Parathyroid adenoma (tissue), 2 donors: Measurements from ENCODE around the gene TMEM235.

Experiments used
- H2AFZ ChIP-seq: fragments of 300-600 bp; sonication (generic); one replicate; pipeline ENCODE4 v1.7.0; 2017; ENCODE audit warnings: antibody characterized with exemption, mild to moderate bottlenecking
- H3K27ac ChIP-seq: fragments of 300-600 bp; sonication (generic); one replicate; pipeline ENCODE4 v1.7.0; 2017
- H3K27me3 ChIP-seq: fragments of 300-600 bp; sonication (generic); one replicate; pipeline ENCODE4 v1.7.0; 2017; ENCODE audit warnings: low read length; ENCODE audit not compliant: control insufficient read depth, insufficient read depth
- H3K36me3 ChIP-seq: fragments of 300-600 bp; sonication (generic); one replicate; pipeline ENCODE4 v1.7.0; 2017; ENCODE audit warnings: low read length; ENCODE audit not compliant: control insufficient read depth, insufficient read depth
- H3K4me1 ChIP-seq: fragments of 300-600 bp; sonication (generic); one replicate; pipeline ENCODE4 v1.7.0; 2017; ENCODE audit warnings: control low read depth
- H3K4me2 ChIP-seq: fragments of 300-600 bp; sonication (generic); one replicate; pipeline ENCODE4 v1.7.0; 2017; ENCODE audit warnings: low read length
- H3K4me3 ChIP-seq: fragments of 300-600 bp; sonication (generic); one replicate; pipeline ENCODE4 v1.7.0; 2017; ENCODE audit warnings: low read depth, low read length
- H3K79me2 ChIP-seq: fragments of 300-600 bp; sonication (generic); one replicate; pipeline ENCODE4 v1.7.0; 2017; ENCODE audit warnings: control low read depth
- H3K9ac ChIP-seq: fragments of 300-600 bp; sonication (generic); one replicate; pipeline ENCODE4 v1.7.0; 2017; ENCODE audit warnings: mild to moderate bottlenecking
- H3K9me3 ChIP-seq: fragments of 300-600 bp; sonication (generic); one replicate; pipeline ENCODE4 v1.7.0; 2017; ENCODE audit warnings: low read length; ENCODE audit not compliant: control insufficient read depth
- TF ChIP-seq, protein P1 (sequence below): fragments of 300-600 bp; sonication (generic); IDR thresholded peaks from one replicate; pipeline ENCODE4 v1.7.0; 2017; ENCODE audit warnings: antibody characterized with exemption, mild to moderate bottlenecking
- donor health status: primary hyperparathyroidism.

The TMEM235 gene

GRCh38 chr17:78223765-78224164, 7.7 kb upstream of the TMEM235 start:
- Histone ChIP-seq H3K27me3 (no peaks in the 10 kb centered on the region), H3K9ac (no peak overlapping the region), H3K9me3 (no peaks in the 10 kb centered on the region), H3K4me1 (peaks cover 3% of the 10 kb centered on the region), H3K79me2 (no peaks in the 10 kb centered on the region), H3K36me3 (no peaks in the 10 kb centered on the region), H3K27ac (peak overlapping the region; percentile 19), H3K4me2 (no peak overlapping the region), H3K4me3 (no peak overlapping the region), H2AFZ (no peak overlapping the region)
- TF ChIP-seq, protein P1, sequence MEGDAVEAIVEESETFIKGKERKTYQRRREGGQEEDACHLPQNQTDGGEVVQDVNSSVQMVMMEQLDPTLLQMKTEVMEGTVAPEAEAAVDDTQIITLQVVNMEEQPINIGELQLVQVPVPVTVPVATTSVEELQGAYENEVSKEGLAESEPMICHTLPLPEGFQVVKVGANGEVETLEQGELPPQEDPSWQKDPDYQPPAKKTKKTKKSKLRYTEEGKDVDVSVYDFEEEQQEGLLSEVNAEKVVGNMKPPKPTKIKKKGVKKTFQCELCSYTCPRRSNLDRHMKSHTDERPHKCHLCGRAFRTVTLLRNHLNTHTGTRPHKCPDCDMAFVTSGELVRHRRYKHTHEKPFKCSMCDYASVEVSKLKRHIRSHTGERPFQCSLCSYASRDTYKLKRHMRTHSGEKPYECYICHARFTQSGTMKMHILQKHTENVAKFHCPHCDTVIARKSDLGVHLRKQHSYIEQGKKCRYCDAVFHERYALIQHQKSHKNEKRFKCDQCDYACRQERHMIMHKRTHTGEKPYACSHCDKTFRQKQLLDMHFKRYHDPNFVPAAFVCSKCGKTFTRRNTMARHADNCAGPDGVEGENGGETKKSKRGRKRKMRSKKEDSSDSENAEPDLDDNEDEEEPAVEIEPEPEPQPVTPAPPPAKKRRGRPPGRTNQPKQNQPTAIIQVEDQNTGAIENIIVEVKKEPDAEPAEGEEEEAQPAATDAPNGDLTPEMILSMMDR, result no peak

GRCh38 chr17:78224231-78225087, 7.0 kb upstream of the TMEM235 start:
- TF ChIP-seq, protein P1, result no peak
- Histone ChIP-seq H3K27ac (peak overlapping the region; percentile 19), H3K9me3 (no peaks in the 10 kb centered on the region), H3K27me3 (no peaks in the 10 kb centered on the region), H3K36me3 (no peaks in the 10 kb centered on the region), H2AFZ (no peak overlapping the region), H3K4me1 (peaks cover 3% of the 10 kb centered on the region), H3K9ac (no peak overlapping the region), H3K4me2 (no peak overlapping the region), H3K79me2 (no peaks in the 10 kb centered on the region), H3K4me3 (no peak overlapping the region)

DNA sequence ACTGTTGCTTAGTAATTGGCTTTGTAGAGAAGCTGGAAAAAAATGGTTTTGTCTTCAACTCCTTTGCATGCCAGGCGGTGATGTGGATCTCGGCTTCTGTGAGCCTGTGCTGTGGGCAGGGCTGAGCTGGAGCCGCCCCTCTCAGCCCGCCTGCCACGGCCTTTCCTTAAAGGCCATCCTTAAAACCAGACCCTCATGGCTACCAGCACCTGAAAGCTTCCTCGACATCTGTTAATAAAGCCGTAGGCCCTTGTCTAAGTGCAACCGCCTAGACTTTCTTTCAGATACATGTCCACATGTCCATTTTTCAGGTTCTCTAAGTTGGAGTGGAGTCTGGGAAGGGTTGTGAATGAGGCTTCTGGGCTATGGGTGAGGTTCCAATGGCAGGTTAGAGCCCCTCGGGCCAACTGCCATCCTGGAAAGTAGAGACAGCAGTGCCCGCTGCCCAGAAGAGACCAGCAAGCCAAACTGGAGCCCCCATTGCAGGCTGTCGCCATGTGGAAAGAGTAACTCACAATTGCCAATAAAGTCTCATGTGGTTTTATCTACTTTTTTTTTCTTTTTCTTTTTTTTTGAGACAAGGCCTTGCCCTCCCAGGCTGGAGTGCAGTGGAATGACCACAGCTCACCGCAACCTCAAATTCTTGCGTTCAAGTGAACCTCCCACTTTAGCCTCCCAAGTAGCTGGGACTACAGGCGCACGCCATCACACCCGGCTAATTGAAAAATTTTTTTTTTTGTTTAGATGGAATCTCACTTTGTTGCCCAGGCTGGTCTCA, 6.2 kb upstream of the TMEM235 start:
- Histone ChIP-seq H3K4me2 (no peak overlapping the region), H3K9ac (no peak overlapping the region), H3K79me2 (no peaks in the 10 kb centered on the region), H2AFZ (no peak overlapping the region), H3K9me3 (no peaks in the 10 kb centered on the region), H3K27me3 (no peaks in the 10 kb centered on the region), H3K4me3 (no peak overlapping the region), H3K36me3 (no peaks in the 10 kb centered on the region), H3K27ac (no peak overlapping the region), H3K4me1 (no peaks in the 10 kb centered on the region)
- TF ChIP-seq, protein P1, result no peak

GRCh38 chr17:78226055-78226758, 5.2 kb upstream of the TMEM235 start:
- no peak overlapping the region for H3K4me2 ChIP-seq
- TF ChIP-seq, protein P1, result no peak

More at GRCh38 chr17:78226055-78226758, 5.2 kb upstream of the TMEM235 start:
- no peaks in the 10 kb centered on the region for H3K79me2 ChIP-seq
- peaks cover 2% of the 10 kb centered on the region for H3K27me3 ChIP-seq
- no peak overlapping the region for H3K27ac ChIP-seq
- no peak overlapping the region for H3K9ac ChIP-seq
- no peak overlapping the region for H3K4me3 ChIP-seq
- no peaks in the 10 kb centered on the region for H3K4me1 ChIP-seq
- H2AFZ ChIP-seq, result no peak overlapping the region
- no peaks in the 10 kb centered on the region for H3K9me3 ChIP-seq
- no peaks in the 10 kb centered on the region for H3K36me3 ChIP-seq
